H4 (cell line): Measurements from ENCODE around the gene AGAP3. TPM values are rescaled to one million over a fixed set of nuclear protein-coding genes. Genes with fewer than 3 reads are reported as not detected.

Experiments
- DNase-seq: peaks from one replicate; pipeline ENCODE4 v3.0.0-alpha.2; 2015; ENCODE audit warnings: low spot score
- total RNA-seq: library from RNA; depleted of rRNA; stranded (reverse); fragments of >200 nt; shearing (Covaris generic); gene quantifications from 2 replicates; pipeline ENCODE4 v1.2.3, GENCODE V29; 2014

Gene AGAP3
- total RNA-seq, 1 experiment from 2014 or later: 26.1 TPM

- DNase-seq: no peak
Observed at GRCh38 chr7:151074817-151075661, 11.2 kb upstream of the AGAP3 start.

GRCh38 chr7:151075662-151075971, 10.7 kb upstream of the AGAP3 start:
- DNase-seq: no peak

GRCh38 chr7:151075978-151076426, 10.3 kb upstream of the AGAP3 start:
- no peak for DNase-seq

GRCh38 chr7:151076863-151077704, 9.2 kb upstream of the AGAP3 start:
- no peak for DNase-seq

GRCh38 chr7:151077705-151078232, 8.5 kb upstream of the AGAP3 start:
- DNase-seq: no peak

GRCh38 chr7:151078233-151079040, 7.8 kb upstream of the AGAP3 start:
- DNase-seq: no peak

GRCh38 chr7:151079199-151079910, 6.9 kb upstream of the AGAP3 start:
- no peak for DNase-seq

GRCh38 chr7:151080067-151080521, 6.2 kb upstream of the AGAP3 start:
- DNase-seq: no peak

- peak; percentile 84 for DNase-seq
Observed at GRCh38 chr7:151080522-151081169, 5.6 kb upstream of the AGAP3 start, which contains the start of gene FASTK. Gene FASTK (minus strand): TSS chr7:151080809. CDS start chr7:151080766, 43 bp downstream.

- no peak for DNase-seq
Observed at GRCh38 chr7:151081170-151082101, 4.8 kb upstream of the AGAP3 start.

- no peak for DNase-seq
Observed at GRCh38 chr7:151082141-151083070, 3.9 kb upstream of the AGAP3 start.

- DNase-seq: peak; percentile 53
Observed at GRCh38 chr7:151083071-151083823, 3.0 kb upstream of the AGAP3 start, which contains the start of gene TMUB1. Gene TMUB1 (minus strand): TSS chr7:151083493. CDS start chr7:151082563, 930 bp downstream.

- DNase-seq: no peak
Observed at GRCh38 chr7:151083824-151084160, 2.5 kb upstream of the AGAP3 start.

- no peak for DNase-seq
Observed at GRCh38 chr7:151085329-151085690, 965 bp upstream of the AGAP3 start.

GRCh38 chr7:151086802-151087244, 548 bp downstream of the AGAP3 start:
- DNase-seq: no peak

GRCh38 chr7:151087245-151088018, 1.2 kb downstream of the AGAP3 start:
- no peak for DNase-seq
